ENCODE data around the gene SPATA24. TPM values are rescaled to one million over a fixed set of nuclear protein-coding genes. Genes with fewer than 3 reads are reported as not detected.

Gene SPATA24
- total RNA-seq, 1 experiment from 2014 or later = 4.6 TPM

DNA sequence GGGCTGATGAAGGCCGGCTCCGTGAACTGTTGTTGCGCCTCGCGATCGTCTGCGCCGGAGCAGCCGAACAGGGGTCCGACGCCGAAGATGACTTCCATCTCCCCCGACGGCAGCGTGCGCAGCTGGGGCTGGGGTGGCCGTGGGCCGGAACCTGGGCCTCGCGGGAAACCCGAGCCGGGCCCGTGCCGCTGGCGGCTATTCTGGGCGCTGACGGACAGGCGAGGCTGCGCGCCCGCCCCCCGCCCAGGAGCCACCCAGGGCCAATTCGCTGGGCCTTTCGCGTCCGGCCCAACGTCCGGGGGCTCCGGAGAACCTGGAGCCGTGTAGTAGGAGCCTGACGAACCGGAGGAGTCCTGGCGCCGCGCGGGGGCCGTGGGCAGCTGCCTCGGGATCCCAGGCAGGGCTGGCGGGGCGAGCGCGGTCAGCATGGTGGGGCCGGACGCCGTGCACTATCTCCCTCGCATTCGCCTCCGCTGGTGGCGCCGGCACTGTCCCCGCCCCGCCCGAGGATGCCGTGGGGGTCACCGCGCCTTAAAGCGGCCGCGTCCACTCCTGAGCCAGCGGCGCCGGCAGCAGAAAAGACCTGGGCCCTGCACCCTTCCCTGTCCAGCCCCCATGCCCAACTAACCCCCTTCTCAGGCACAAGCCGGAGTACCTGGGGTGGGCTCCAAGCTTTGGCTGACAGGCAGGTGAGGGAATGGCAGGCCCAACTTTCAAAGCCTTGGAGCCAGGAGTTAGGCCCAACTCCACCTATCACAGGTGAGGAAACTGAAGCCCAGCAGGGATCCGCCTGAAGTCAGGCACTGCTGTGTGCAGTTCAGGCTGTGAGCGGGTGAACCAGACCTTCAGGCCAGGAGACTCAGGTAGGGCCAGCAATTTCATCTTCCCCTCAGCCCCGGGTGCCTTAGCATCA lies 9.0 kb downstream of the SPATA24 start, which contains the start of gene PROB1:
Gene PROB1 (minus strand): TSS at position 451 of the 913 bp plus-strand sequence. CDS start 23 bp downstream, at position 428.
- Histone ChIP-seq H2AFZ (ENCODE audit: low read length) (no peak within 1 kb of the TSS), H3K36me3 (ENCODE audit: insufficient read depth, low read length) (no peaks in the 10 kb centered on the region), H4K20me1 (ENCODE audit: insufficient read depth, low read depth, low read length) (no peaks in the 10 kb centered on the region), H3K9me2 (replicated peaks; ENCODE audit: insufficient read depth, low read length) (no peaks in the 10 kb centered on the region), H3K9ac (ENCODE audit: low read length) (peak within 1 kb of the TSS; percentile 88), H3K4me1 (ENCODE audit: low read length) (peaks cover 31% of the 10 kb centered on the region), H3K27me3 (ENCODE audit: low read length) (no peaks in the 10 kb centered on the region), H3K79me2 (ENCODE audit: low read length) (peaks cover 22% of the 10 kb centered on the region; the same call in 1 of the 2 replicates), H3K9me3 (ENCODE audit: low read length) (no peaks in the 10 kb centered on the region), H3K27ac (ENCODE audit: low read length) (no peak within 1 kb of the TSS), H3K4me3 (ENCODE audit: low read length) (peak within 1 kb of the TSS; percentile 85), H3K4me2 (ENCODE audit: low read depth, low read length, poor library complexity, severe bottlenecking) (peak within 1 kb of the TSS; percentile 71)
- DNase-seq = no peak

DNA sequence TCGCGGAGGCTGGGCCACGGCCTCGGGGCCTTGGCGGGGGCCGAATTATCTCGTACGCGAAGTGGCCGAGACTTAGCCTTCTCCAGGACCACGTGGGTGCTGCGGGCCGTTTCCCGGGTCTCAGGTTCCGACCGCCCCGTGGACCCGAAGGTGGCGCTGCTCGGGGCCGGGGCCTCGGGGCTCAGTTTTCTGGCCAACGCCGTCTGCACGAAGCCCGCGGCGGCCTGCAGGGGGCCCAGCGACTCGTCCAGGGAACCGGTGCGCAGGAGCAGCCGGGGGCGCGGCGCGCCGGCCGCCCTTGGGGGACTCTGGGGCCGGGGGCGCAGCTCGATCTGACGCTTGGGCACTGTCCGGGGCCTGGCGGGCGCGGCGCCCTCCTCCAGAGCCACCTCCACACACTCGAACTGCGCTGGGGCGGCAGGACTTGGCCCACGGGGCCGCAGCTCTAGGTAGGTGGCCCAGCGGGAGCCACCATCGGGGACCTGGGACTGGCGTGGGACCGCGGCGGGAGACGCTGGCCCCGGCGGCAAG lies 9.7 kb downstream of the SPATA24 start:
- Histone ChIP-seq H3K4me2 (ENCODE audit: low read depth, low read length, poor library complexity, severe bottlenecking) (peak overlapping the region; percentile 71), H2AFZ (ENCODE audit: low read length) (no peak overlapping the region), H3K9me3 (ENCODE audit: low read length) (no peaks in the 10 kb centered on the region), H4K20me1 (ENCODE audit: insufficient read depth, low read depth, low read length) (no peaks in the 10 kb centered on the region), H3K4me3 (ENCODE audit: low read length) (peak overlapping the region; percentile 85), H3K79me2 (ENCODE audit: low read length) (peaks cover 22% of the 10 kb centered on the region; the same call in 1 of the 2 replicates), H3K9me2 (replicated peaks; ENCODE audit: insufficient read depth, low read length) (no peaks in the 10 kb centered on the region), H3K27me3 (ENCODE audit: low read length) (no peaks in the 10 kb centered on the region), H3K9ac (ENCODE audit: low read length) (peak overlapping the region; percentile 88), H3K36me3 (ENCODE audit: insufficient read depth, low read length) (no peaks in the 10 kb centered on the region), H3K4me1 (ENCODE audit: low read length) (peaks cover 38% of the 10 kb centered on the region), H3K27ac (ENCODE audit: low read length) (no peak overlapping the region)
- DNase-seq = peak; percentile 81

DNA sequence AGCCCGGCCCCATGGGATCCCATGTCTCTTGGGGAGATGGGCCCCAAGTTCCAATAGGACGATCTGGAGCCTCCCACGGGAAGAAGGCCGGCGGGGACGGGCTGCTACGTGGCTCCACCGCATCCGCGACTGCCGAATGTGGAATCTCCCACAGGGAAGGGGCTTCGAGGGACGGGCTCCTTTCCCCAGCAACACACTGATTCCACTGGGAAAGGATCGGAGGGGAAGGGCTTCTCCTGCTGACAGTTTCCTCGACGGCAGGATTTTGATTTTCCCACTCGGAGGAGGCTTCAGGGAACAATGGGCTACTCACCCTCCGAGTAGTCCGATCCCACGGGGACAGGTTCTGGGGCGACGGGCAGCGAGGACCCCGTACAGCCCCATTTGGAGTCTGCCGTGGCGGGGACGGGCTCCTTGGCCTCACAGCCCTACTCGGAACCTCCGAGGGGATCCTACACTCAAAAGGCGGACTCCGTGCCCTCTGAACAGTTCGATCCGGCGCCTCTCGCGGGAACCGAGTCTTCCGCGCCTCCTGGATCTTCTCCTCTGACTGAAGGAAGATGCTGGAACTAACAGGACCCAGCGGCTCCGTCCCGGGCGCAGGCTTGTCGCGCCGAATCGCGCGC lies 10.3 kb downstream of the SPATA24 start:
- Histone ChIP-seq H3K4me1 (ENCODE audit: low read length) (peaks cover 44% of the 10 kb centered on the region), H2AFZ (ENCODE audit: low read length) (peak overlapping the region; percentile 25; the same call in 1 of the 2 replicates), H3K4me2 (ENCODE audit: low read depth, low read length, poor library complexity, severe bottlenecking) (peak overlapping the region; percentile 71), H3K36me3 (ENCODE audit: insufficient read depth, low read length) (no peaks in the 10 kb centered on the region), H3K9me3 (ENCODE audit: low read length) (no peaks in the 10 kb centered on the region), H3K27me3 (ENCODE audit: low read length) (no peaks in the 10 kb centered on the region), H4K20me1 (ENCODE audit: insufficient read depth, low read depth, low read length) (no peaks in the 10 kb centered on the region), H3K79me2 (ENCODE audit: low read length) (peaks cover 22% of the 10 kb centered on the region; the same call in 1 of the 2 replicates), H3K9ac (ENCODE audit: low read length) (peak overlapping the region; percentile 88), H3K4me3 (ENCODE audit: low read length) (peak overlapping the region; percentile 85), H3K27ac (ENCODE audit: low read length) (peak overlapping the region; percentile 70; the same call in 1 of the 2 replicates), H3K9me2 (replicated peaks; ENCODE audit: insufficient read depth, low read length) (no peaks in the 10 kb centered on the region)
- no peak for DNase-seq

DNA sequence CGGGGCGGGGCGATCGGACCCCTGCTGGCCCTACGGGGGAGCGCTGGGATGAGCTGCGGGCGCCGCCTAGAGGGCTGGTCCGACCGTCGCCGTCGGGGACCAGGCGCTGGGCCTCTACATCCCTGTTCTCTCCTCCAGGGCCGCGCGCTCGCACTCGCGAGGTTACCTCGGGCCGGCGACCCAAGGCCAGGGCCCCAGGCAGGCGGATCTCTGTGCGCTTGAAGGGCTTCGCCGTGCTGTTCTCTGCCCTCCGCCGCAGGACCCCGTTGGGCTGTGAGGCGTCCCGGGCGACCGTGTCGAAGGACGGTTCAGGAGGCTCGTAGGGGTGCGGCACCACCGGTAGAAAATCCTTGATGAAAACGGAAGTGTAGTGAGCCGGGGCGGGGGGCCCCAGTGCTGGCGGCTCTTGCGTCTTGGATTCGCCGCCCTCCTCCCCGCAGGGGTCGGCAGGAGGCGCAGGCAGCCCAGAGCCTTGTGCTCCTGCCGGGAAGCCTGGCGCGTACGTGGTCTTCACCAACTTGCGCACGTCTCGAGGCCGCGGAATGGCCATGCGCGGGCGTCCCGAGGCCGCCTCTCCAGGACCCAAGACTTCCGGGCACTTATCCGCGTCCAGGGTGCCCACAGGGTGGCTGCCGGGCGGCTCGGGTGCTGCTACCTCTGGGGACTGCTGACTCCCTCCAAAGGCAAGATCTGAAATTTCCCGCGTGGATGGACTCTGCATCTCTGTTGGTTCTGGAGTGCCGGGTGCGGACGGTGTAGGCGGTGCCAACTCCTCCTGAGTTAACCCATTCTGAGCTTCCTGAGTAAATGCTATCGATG lies 11.0 kb downstream of the SPATA24 start:
- Histone ChIP-seq H3K9ac (ENCODE audit: low read length) (peak overlapping the region; percentile 88), H3K4me2 (ENCODE audit: low read depth, low read length, poor library complexity, severe bottlenecking) (peak overlapping the region; percentile 71), H2AFZ (ENCODE audit: low read length) (peak overlapping the region; percentile 25; the same call in 1 of the 2 replicates), H3K27me3 (ENCODE audit: low read length) (no peaks in the 10 kb centered on the region), H3K36me3 (ENCODE audit: insufficient read depth, low read length) (no peaks in the 10 kb centered on the region), H3K79me2 (ENCODE audit: low read length) (peaks cover 22% of the 10 kb centered on the region; the same call in 1 of the 2 replicates), H3K9me2 (replicated peaks; ENCODE audit: insufficient read depth, low read length) (no peaks in the 10 kb centered on the region), H3K4me3 (ENCODE audit: low read length) (peak overlapping the region; percentile 85), H3K4me1 (ENCODE audit: low read length) (peaks cover 51% of the 10 kb centered on the region), H3K9me3 (ENCODE audit: low read length) (no peaks in the 10 kb centered on the region), H3K27ac (ENCODE audit: low read length) (peak overlapping the region; percentile 70), H4K20me1 (ENCODE audit: insufficient read depth, low read depth, low read length) (no peaks in the 10 kb centered on the region)
- DNase-seq = peak; percentile 95

DNA sequence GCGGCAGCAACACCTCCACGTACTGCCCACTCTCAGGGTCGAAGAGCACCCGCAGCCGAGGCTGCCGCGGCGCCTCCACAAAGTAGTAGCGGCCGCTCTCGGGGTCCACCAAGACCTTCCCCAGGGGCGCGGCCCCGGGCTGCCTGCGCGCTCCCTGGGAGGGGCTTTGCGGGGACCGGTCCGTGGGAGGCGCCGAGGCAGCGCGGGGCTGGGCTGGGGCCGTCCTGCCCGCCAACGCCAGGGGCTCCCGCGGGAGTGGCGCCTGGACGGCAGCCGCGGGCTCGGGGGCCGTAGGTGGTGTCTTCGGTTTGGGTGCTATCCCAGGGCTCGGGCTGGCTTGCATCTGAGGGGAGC lies 11.6 kb downstream of the SPATA24 start:
- Histone ChIP-seq H3K4me1 (ENCODE audit: low read length) (peaks cover 56% of the 10 kb centered on the region), H3K9ac (ENCODE audit: low read length) (peak overlapping the region; percentile 88), H3K9me2 (replicated peaks; ENCODE audit: insufficient read depth, low read length) (no peaks in the 10 kb centered on the region), H3K27ac (ENCODE audit: low read length) (peak overlapping the region; percentile 78), H3K27me3 (ENCODE audit: low read length) (no peaks in the 10 kb centered on the region), H2AFZ (ENCODE audit: low read length) (peak overlapping the region; percentile 73; the same call in 1 of the 2 replicates), H3K79me2 (ENCODE audit: low read length) (peaks cover 22% of the 10 kb centered on the region; the same call in 1 of the 2 replicates), H3K36me3 (ENCODE audit: insufficient read depth, low read length) (no peaks in the 10 kb centered on the region), H3K4me2 (ENCODE audit: low read depth, low read length, poor library complexity, severe bottlenecking) (peak overlapping the region; percentile 71), H3K4me3 (ENCODE audit: low read length) (peak overlapping the region; percentile 85), H3K9me3 (ENCODE audit: low read length) (no peaks in the 10 kb centered on the region), H4K20me1 (ENCODE audit: insufficient read depth, low read depth, low read length) (no peaks in the 10 kb centered on the region)
- no peak for DNase-seq

DNA sequence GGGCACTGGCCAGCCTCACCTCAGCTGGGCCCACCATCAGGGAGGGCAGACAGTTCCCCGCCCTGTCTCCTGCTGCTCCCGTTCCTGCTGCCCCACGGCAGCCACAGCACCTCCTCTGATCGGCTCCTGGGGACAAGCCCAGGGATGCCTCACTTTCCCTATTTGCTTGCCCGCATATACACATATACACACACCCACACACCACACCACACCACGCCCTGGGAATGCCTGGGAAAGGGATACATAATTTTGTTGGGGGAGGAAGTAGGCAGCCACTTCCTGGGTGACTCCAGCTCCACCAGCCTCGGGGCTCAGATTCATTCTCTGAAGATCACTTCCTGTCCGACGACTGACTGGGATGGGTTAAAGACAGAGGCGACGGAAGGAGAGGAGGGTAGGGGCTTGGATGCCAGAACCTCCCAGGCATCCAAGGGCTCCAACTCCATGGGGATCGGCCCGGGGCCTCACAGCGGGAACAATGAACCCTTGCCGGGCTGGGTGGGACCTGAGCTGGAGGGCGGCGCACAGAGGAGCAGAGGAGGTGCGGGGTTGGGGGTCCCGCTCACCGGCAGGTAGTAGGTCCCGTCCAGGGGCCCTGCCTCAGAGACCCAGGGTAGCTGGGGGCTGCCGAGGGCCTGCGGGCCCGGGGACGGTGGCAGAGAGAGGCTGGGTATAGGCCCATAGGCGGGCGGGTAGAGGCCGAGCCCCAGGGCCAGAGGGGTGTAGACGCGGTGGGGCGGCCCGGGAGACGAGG lies 12.1 kb downstream of the SPATA24 start:
- DNase-seq = peak; percentile 84
- Histone ChIP-seq H3K9me2 (replicated peaks; ENCODE audit: insufficient read depth, low read length) (no peaks in the 10 kb centered on the region), H3K27me3 (ENCODE audit: low read length) (no peaks in the 10 kb centered on the region), H3K36me3 (ENCODE audit: insufficient read depth, low read length) (no peaks in the 10 kb centered on the region), H3K27ac (ENCODE audit: low read length) (peak overlapping the region; percentile 78), H2AFZ (ENCODE audit: low read length) (peak overlapping the region; percentile 73), H3K9me3 (ENCODE audit: low read length) (no peaks in the 10 kb centered on the region), H3K9ac (ENCODE audit: low read length) (peak overlapping the region; percentile 88), H3K79me2 (ENCODE audit: low read length) (peaks cover 22% of the 10 kb centered on the region; the same call in 1 of the 2 replicates), H3K4me3 (ENCODE audit: low read length) (peak overlapping the region; percentile 85), H3K4me2 (ENCODE audit: low read depth, low read length, poor library complexity, severe bottlenecking) (peak overlapping the region; percentile 71), H4K20me1 (ENCODE audit: insufficient read depth, low read depth, low read length) (no peaks in the 10 kb centered on the region), H3K4me1 (ENCODE audit: low read length) (peaks cover 56% of the 10 kb centered on the region)

Data from Karpas-422 (cell line).